Muscle layer of colon (tissue), 2 donors: ENCODE measurements around the gene MICB.
"Not testable (repeated sequence)": the region's sequence is repeated elsewhere in the genome, so short reads cannot be mapped to it uniquely, and the experiment has no call there.

Experiments used
- H3K27ac ChIP-seq: one replicate; pipeline ENCODE4 v1.7.0; 2013; ENCODE audit warnings: low read depth, mild to moderate bottlenecking, low read length, moderate library complexity
- H3K27me3 ChIP-seq, 2 donors: one replicate each; pipeline ENCODE4 v1.7.0; 2013; ENCODE audit warnings: low read length in 2 of 2, mild to moderate bottlenecking in 2 of 2; ENCODE audit not compliant: insufficient read depth in 2 of 2, control insufficient read depth in 1 of 2
- H3K36me3 ChIP-seq: one replicate; pipeline ENCODE4 v1.7.0; 2013; ENCODE audit warnings: mild to moderate bottlenecking, low read length; ENCODE audit not compliant: insufficient read depth
- H3K4me1 ChIP-seq: one replicate; pipeline ENCODE4 v1.7.0; 2013; ENCODE audit warnings: mild to moderate bottlenecking, low read length; ENCODE audit not compliant: insufficient read depth
- H3K4me3 ChIP-seq, 2 donors: one replicate each; pipeline ENCODE4 v1.7.0; 2013; ENCODE audit warnings: low read length in 2 of 2, low read depth in 1 of 2, mild to moderate bottlenecking in 1 of 2, moderate library complexity in 1 of 2
- H3K9ac ChIP-seq: one replicate; pipeline ENCODE4 v1.7.0; 2013; ENCODE audit warnings: low read length
- H3K9me3 ChIP-seq: one replicate; pipeline ENCODE4 v1.7.0; 2013; ENCODE audit warnings: mild to moderate bottlenecking, low read length
- donor health status: abdominal sarcoma.
- donor health status: Adenocarcinoma of cecum.

MICB gene

GRCh38 chr6:31477521-31477920 is 20.4 kb upstream of the MICB start:
- Histone ChIP-seq H3K4me1 (no peaks in the 10 kb centered on the region), H3K4me3 (no peak overlapping the region), H3K27me3 (no peaks in the 10 kb centered on the region), H3K27ac (no peak overlapping the region), H3K9ac (no peak overlapping the region), H3K36me3 (no peaks in the 10 kb centered on the region), H3K9me3 (no peaks in the 10 kb centered on the region)

GRCh38 chr6:31478186-31478950 is 19.6 kb upstream of the MICB start:
- Histone ChIP-seq H3K4me1 (no peaks in the 10 kb centered on the region), H3K36me3 (no peaks in the 10 kb centered on the region), H3K27me3 (no peaks in the 10 kb centered on the region), H3K27ac (no peak overlapping the region), H3K4me3 (no peak overlapping the region), H3K9me3 (no peaks in the 10 kb centered on the region), H3K9ac (no peak overlapping the region)

GRCh38 chr6:31479151-31479932 is 18.6 kb upstream of the MICB start:
- H3K9me3 ChIP-seq = no peaks in the 10 kb centered on the region
- H3K4me3 ChIP-seq = no peak overlapping the region
- H3K27me3 ChIP-seq = no peaks in the 10 kb centered on the region

GRCh38 chr6:31479933-31480535 is 17.9 kb upstream of the MICB start:
- Histone ChIP-seq H3K36me3 (no peaks in the 10 kb centered on the region), H3K4me1 (no peaks in the 10 kb centered on the region), H3K9ac (no peak overlapping the region), H3K4me3 (no peak overlapping the region), H3K27me3 (no peaks in the 10 kb centered on the region), H3K9me3 (no peaks in the 10 kb centered on the region), H3K27ac (no peak overlapping the region)

More at GRCh38 chr6:31479151-31479932, 18.6 kb upstream of the MICB start:
- Histone ChIP-seq H3K9ac (no peak overlapping the region), H3K4me1 (no peaks in the 10 kb centered on the region), H3K27ac (no peak overlapping the region), H3K36me3 (no peaks in the 10 kb centered on the region)

GRCh38 chr6:31480574-31480973 is 17.4 kb upstream of the MICB start:
- Histone ChIP-seq H3K9ac (no peak overlapping the region), H3K9me3 (no peaks in the 10 kb centered on the region), H3K4me1 (no peaks in the 10 kb centered on the region), H3K27me3 (no peaks in the 10 kb centered on the region), H3K4me3 (no peak overlapping the region), H3K36me3 (no peaks in the 10 kb centered on the region), H3K27ac (no peak overlapping the region)

GRCh38 chr6:31483392-31483791 is 14.6 kb upstream of the MICB start:
- Histone ChIP-seq H3K36me3 (no peaks in the 10 kb centered on the region), H3K4me1 (no peaks in the 10 kb centered on the region), H3K4me3 (no peak overlapping the region), H3K27me3 (no peaks in the 10 kb centered on the region), H3K9me3 (no peaks in the 10 kb centered on the region), H3K27ac (no peak overlapping the region), H3K9ac (no peak overlapping the region)

- Histone ChIP-seq H3K4me3 (no peak overlapping the region), H3K27me3 (peaks cover 0 to 1% of the 10 kb centered on the region in 2 donors), H3K9me3 (no peaks in the 10 kb centered on the region), H3K27ac (no peak overlapping the region), H3K4me1 (no peaks in the 10 kb centered on the region), H3K36me3 (no peaks in the 10 kb centered on the region), H3K9ac (no peak overlapping the region)
Measured at GRCh38 chr6:31485055-31485454, 12.9 kb upstream of the MICB start.

- not testable (repeated sequence) for H3K27ac ChIP-seq, H3K9ac ChIP-seq, H3K4me3 ChIP-seq, H3K9me3 ChIP-seq, H3K4me1 ChIP-seq, H3K36me3 ChIP-seq
- peaks cover 0 to 13% of the 10 kb centered on the region in 2 donors for H3K27me3 ChIP-seq
Measured at GRCh38 chr6:31486065-31486837, 11.7 kb upstream of the MICB start.

- not testable (repeated sequence) for H3K27ac ChIP-seq, H3K4me1 ChIP-seq, H3K4me3 ChIP-seq, H3K9me3 ChIP-seq, H3K36me3 ChIP-seq, H3K9ac ChIP-seq
- H3K27me3 ChIP-seq = peaks cover 0 to 13% of the 10 kb centered on the region in 2 donors
Measured at GRCh38 chr6:31487674-31488073, 10.3 kb upstream of the MICB start.

- peaks cover 6% of the 10 kb centered on the region for H3K4me1 ChIP-seq
- H3K27me3 ChIP-seq = peaks cover 0 to 21% of the 10 kb centered on the region in 2 donors
- no peak overlapping the region for H3K27ac ChIP-seq
- no peak overlapping the region for H3K9ac ChIP-seq
- no peaks in the 10 kb centered on the region for H3K36me3 ChIP-seq
- H3K9me3 ChIP-seq = no peaks in the 10 kb centered on the region
- H3K4me3 ChIP-seq = no peak overlapping the region
Measured at GRCh38 chr6:31489086-31489485, 8.9 kb upstream of the MICB start.
